Progenitor cell of endocrine pancreas (in vitro differentiated cells): ENCODE measurements around the gene PEAK3. TPM values are rescaled to one million over a fixed set of nuclear protein-coding genes. Genes with fewer than 3 reads are reported as not detected.
A peak's percentile ranks its signal among the peaks of the same experiment; 100 is the strongest.

ENCODE experiments used
- DNase-seq: peaks from one replicate; pipeline ENCODE4 v3.0.0; 2021; ENCODE audit warnings: low spot score; ENCODE audit not compliant: unreplicated experiment
- H3K27ac Mint-ChIP-seq: 2 replicates; pipeline ENCODE4 v1.8.0; 2021; ENCODE audit warnings: mild to moderate bottlenecking, moderate library complexity, mixed read lengths
- H3K27me3 Mint-ChIP-seq: 2 replicates; pipeline ENCODE4 v1.8.0; 2021; ENCODE audit warnings: mixed read lengths
- H3K36me3 Mint-ChIP-seq: 2 replicates; pipeline ENCODE4 v1.8.0; 2022; ENCODE audit warnings: mixed read lengths; ENCODE audit not compliant: insufficient read depth
- H3K4me1 Mint-ChIP-seq: 2 replicates; pipeline ENCODE4 v1.8.0; 2021; ENCODE audit warnings: low read depth, mixed read lengths
- H3K4me3 Mint-ChIP-seq: 2 replicates; pipeline ENCODE4 v1.8.0; 2021; ENCODE audit warnings: low read depth, mild to moderate bottlenecking, moderate library complexity, mixed read lengths
- H3K9me3 Mint-ChIP-seq: 2 replicates; pipeline ENCODE4 v1.8.0; 2021; ENCODE audit warnings: low read depth, mixed read lengths
- CTCF ChIP-seq: fragments of 200-600 bp; sonication (generic); IDR thresholded peaks from one replicate; pipeline ENCODE4 v1.5.0; 2021; ENCODE audit warnings: antibody characterized with exemption, mild to moderate bottlenecking; ENCODE audit not compliant: unreplicated experiment
- total RNA-seq: library from RNA; stranded (reverse); gene quantifications from 2 replicates; pipeline ENCODE4 v1.2.1, GENCODE V29; 2021

The PEAK3 gene
- total RNA-seq, 1 donor from 2014 or later = not detected

GRCh38 chr19:2290441-2291184 is 8.6 kb upstream of the PEAK3 start:
- Mint-ChIP-seq H3K9me3 (no peaks in the 10 kb centered on the region), H3K27ac (no peak overlapping the region), H3K27me3 (peaks cover 73% of the 10 kb centered on the region), H3K4me1 (peaks cover 3% of the 10 kb centered on the region), H3K4me3 (no peak overlapping the region), H3K36me3 (no peaks in the 10 kb centered on the region)
- no peak for DNase-seq
- no peak for TF ChIP-seq CTCF

- no peaks in the 10 kb centered on the region for H3K36me3 Mint-ChIP-seq
- no peak for TF ChIP-seq CTCF
- H3K4me1 Mint-ChIP-seq = peaks cover 3% of the 10 kb centered on the region
- DNase-seq = no peak
- H3K27ac Mint-ChIP-seq = no peak overlapping the region
- H3K27me3 Mint-ChIP-seq = peaks cover 70% of the 10 kb centered on the region
- H3K9me3 Mint-ChIP-seq = no peaks in the 10 kb centered on the region
- no peak overlapping the region for H3K4me3 Mint-ChIP-seq
Measured at GRCh38 chr19:2289714-2290435, 7.9 kb upstream of the PEAK3 start.

GRCh38 chr19:2288818-2289713 is 7.1 kb upstream of the PEAK3 start:
- no peak for DNase-seq
- Mint-ChIP-seq H3K9me3 (no peaks in the 10 kb centered on the region), H3K27me3 (peaks cover 65% of the 10 kb centered on the region), H3K27ac (peak overlapping the region; percentile 15), H3K4me1 (peaks cover 3% of the 10 kb centered on the region), H3K4me3 (no peak overlapping the region), H3K36me3 (no peaks in the 10 kb centered on the region)
- TF ChIP-seq CTCF = no peak

- no peak for DNase-seq
- H3K36me3 Mint-ChIP-seq = no peaks in the 10 kb centered on the region
- H3K27ac Mint-ChIP-seq = no peak overlapping the region
- H3K4me1 Mint-ChIP-seq = peaks cover 3% of the 10 kb centered on the region
- no peak overlapping the region for H3K4me3 Mint-ChIP-seq
- no peak for TF ChIP-seq CTCF
- H3K27me3 Mint-ChIP-seq = peaks cover 58% of the 10 kb centered on the region
- no peaks in the 10 kb centered on the region for H3K9me3 Mint-ChIP-seq
Measured at GRCh38 chr19:2288338-2288817, 6.4 kb upstream of the PEAK3 start.
